Measurements from ENCODE around the gene OSGEP.

The OSGEP gene

GRCh38 chr14:20428802-20429201 is 25.8 kb downstream of the OSGEP start:
- no peak for DNase-seq

GRCh38 chr14:20428010-20428365 is 26.6 kb downstream of the OSGEP start:
- no peak for DNase-seq

GRCh38 chr14:20427231-20428009 is 27.2 kb downstream of the OSGEP start:
- no peak for DNase-seq

- no peak for DNase-seq
Observed at GRCh38 chr14:20424851-20425250, 29.8 kb downstream of the OSGEP start.

- DNase-seq, result no peak
Observed at GRCh38 chr14:20422886-20423285, 31.7 kb downstream of the OSGEP start.

- DNase-seq, result peak; percentile 99
Observed at GRCh38 chr14:20421267-20421666, 33.3 kb downstream of the OSGEP start.

- no peak for DNase-seq
Observed at GRCh38 chr14:20419419-20419818, 35.2 kb downstream of the OSGEP start.

GRCh38 chr14:20418501-20418909 is 36.1 kb downstream of the OSGEP start:
- no peak for DNase-seq

GRCh38 chr14:20417250-20418186 is 37.1 kb downstream of the OSGEP start:
- peak; percentile 94 for DNase-seq

- DNase-seq, result no peak
Observed at GRCh38 chr14:20416223-20416622, 38.4 kb downstream of the OSGEP start.

- DNase-seq, result peak; percentile 60
Observed at GRCh38 chr14:20415782-20416206, 38.8 kb downstream of the OSGEP start.

- peak; percentile 82 for DNase-seq
Observed at GRCh38 chr14:20413744-20414082, 40.9 kb downstream of the OSGEP start.

- DNase-seq, result peak; percentile 91
Observed at GRCh38 chr14:20412876-20413743, 41.5 kb downstream of the OSGEP start, which contains the start of gene TEP1. Gene TEP1 (minus strand): TSS chr14:20413501. CDS start chr14:20408439, 5,062 bp downstream.

- peak; percentile 14 for DNase-seq
Observed at GRCh38 chr14:20412411-20412810, 42.2 kb downstream of the OSGEP start.

GRCh38 chr14:20409226-20409625 is 45.4 kb downstream of the OSGEP start:
- no peak for DNase-seq

- DNase-seq, result no peak
Observed at GRCh38 chr14:20403521-20403920, 51.1 kb downstream of the OSGEP start.

- DNase-seq, result no peak
Observed at GRCh38 chr14:20400965-20401593, 53.5 kb downstream of the OSGEP start.

GRCh38 chr14:20400589-20400964 is 54.0 kb downstream of the OSGEP start:
- DNase-seq, result no peak

- no peak for DNase-seq
Observed at GRCh38 chr14:20397511-20397910, 57.1 kb downstream of the OSGEP start.
